GM13977 (cell line): Measurements from ENCODE around the gene MYO10.

Source experiments
- DNase-seq: peaks from one replicate; pipeline ENCODE4 v3.0.0; 2012; ENCODE audit warnings: low spot score
- CTCF ChIP-seq: IDR thresholded peaks from 2 replicates; pipeline ENCODE4 v1.5.1; 2012; ENCODE audit warnings: mild to moderate bottlenecking, control low read depth; ENCODE audit not compliant: insufficient read depth; ENCODE audit errors: extremely low read depth, missing control alignments
- in situ Hi-C: fragments of 300-500 bp; cut with MboI; formaldehyde crosslinking; loops from one replicate; pipeline ENCODE4 v1.12.0; 2022; ENCODE audit warnings: low sequenced_read_pairs, low pct_unique_long_range_greater_than_20kb, mixed read lengths, inconsistent platforms; ENCODE audit not compliant: unreplicated experiment

MYO10 gene

DNA sequence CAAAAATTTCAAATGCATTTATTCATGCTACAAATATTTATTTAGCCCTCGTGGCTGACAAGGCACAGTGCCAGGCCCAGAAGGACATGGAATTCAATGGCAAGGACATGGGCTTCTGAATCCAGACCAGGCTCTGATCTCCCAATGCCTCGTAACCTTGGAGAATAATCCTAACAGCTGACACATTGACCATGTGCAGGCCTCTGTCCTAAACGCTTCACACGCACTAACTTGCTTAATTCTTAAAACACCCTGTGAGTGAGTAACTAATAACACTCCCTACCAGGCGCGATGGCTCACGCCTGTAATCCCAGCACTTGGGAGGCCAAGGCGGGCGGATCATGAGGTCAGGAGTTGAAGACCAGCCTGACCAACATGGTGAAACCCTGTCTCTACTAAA lies 33.2 kb downstream of the MYO10 start:
- in situ Hi-C loops: no loop called here
- no peak for DNase-seq
- TF ChIP-seq CTCF: no peak

DNA sequence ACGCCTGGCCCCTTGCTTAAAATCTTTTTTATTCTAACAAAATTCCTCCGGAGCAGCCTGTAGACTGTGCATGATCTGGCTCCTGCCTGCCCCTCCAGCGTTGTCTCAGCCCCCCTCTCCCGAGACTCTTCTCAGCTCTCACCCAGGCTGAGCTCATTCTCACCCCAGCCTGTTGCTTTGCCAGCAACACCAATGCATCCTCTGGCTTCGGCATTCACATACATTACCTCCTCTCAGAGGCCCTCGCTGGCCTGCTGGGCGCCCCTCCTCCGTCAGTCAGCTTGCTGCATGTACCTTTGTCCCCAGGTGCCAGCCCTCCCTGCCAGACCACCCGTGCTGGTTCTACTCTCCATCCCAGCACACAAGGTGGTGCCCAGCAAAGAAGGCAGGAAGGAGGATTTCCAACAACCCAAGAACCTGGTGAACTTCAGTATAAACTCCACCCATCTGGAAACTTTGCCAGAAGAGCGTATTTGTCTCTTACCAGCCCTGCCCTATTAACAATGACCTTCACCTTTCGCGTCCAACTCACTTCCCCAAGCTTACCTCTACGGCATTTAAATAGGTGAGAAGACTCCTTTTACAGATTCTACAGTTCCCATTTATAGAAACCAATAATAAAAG lies 35.0 kb downstream of the MYO10 start:
- TF ChIP-seq CTCF: no peak
- in situ Hi-C loops: no loop called here
- no peak for DNase-seq

DNA sequence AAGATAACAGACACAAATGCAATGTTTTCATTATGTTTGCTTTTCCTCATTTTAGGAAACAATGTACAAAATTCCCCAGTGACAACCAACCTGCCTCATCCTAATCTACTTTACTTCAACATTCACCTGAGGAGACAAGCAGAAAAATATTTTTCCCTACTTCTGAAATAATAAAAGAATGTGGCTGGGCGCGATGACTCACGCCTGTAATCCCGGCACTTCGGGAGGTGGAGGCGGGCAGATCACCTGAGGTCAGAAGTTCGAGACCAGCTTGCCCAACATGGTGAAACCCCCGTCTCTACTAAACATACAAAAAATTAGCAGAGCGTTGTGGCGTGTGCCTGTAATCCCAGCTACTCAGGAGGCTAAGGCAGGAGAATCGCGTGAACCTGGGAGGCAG lies 36.9 kb downstream of the MYO10 start:
- no peak for DNase-seq
- in situ Hi-C loops: no loop called here
- TF ChIP-seq CTCF: no peak

GRCh38 chr5:16897800-16898199 lies 38.3 kb downstream of the MYO10 start:
- no peak for TF ChIP-seq CTCF
- no peak for DNase-seq

DNA sequence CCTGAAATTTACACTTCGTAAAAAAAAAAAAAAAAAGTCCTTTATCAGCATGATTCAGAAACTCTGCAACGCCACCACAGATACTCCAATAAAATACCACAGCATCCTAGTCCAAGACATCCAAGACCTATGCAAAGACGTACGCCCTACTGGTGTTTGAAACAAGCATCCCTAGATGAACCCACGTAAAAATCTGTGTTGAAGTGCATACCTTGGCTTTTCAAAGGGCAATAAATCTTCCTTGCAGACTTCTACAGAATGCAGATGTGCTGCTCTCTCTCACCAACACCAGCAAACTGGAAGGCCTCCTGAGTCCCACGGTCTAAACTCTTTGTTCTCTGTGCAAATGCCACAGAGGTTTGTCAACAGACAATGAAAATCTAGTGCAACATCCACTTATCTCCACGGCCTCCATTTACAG lies 38.8 kb downstream of the MYO10 start:
- in situ Hi-C loops: no loop called here
- no peak for TF ChIP-seq CTCF
- DNase-seq: no peak

More at GRCh38 chr5:16897800-16898199, 38.3 kb downstream of the MYO10 start:
- in situ Hi-C loops: no loop called here

GRCh38 chr5:16896767-16897166 lies 39.3 kb downstream of the MYO10 start:
- in situ Hi-C loops: no loop called here
- no peak for DNase-seq
- TF ChIP-seq CTCF: no peak
